Testis (tissue), 2 donors: ENCODE measurements around the gene FATE1.

Experiments
- CTCF ChIP-seq, 3 experiments: fragments of 450-650 bp in 2 of 3; fragments of 200-600 bp in 1 of 3; sonication (generic) in 1 of 3; IDR thresholded peaks; one replicate each; pipeline ENCODE4 v1.5.1; 2016 to 2019; ENCODE audit warnings: antibody characterized with exemption in 3 of 3, mild to moderate bottlenecking in 2 of 3, moderate library complexity in 1 of 3
- POLR2A ChIP-seq: fragments of 450-650 bp; IDR thresholded peaks from one replicate; pipeline ENCODE4 v1.6.1; 2017; ENCODE audit warnings: antibody characterized with exemption, mild to moderate bottlenecking, moderate library complexity

- TF ChIP-seq POLR2A (no peak), CTCF (IDR thresholded peaks at IDR 0.05) (no peak)
Measured at GRCh38 chrX:151745651-151746050, 29.8 kb downstream of the FATE1 start.
